Epithelial cell of esophagus (primary cell): ENCODE measurements around the gene ORAI1.
A peak's percentile ranks its signal among the peaks of the same experiment; 100 is the strongest.
"Not testable (repeated sequence)": the region's sequence is repeated elsewhere in the genome, so short reads cannot be mapped to it uniquely, and the experiment has no call there.

Source experiments
- DNase-seq: peaks from one replicate; pipeline ENCODE4 v3.0.0; 2010; ENCODE audit warnings: low read depth
- H3K4me3 ChIP-seq: 2 replicates; pipeline ENCODE4 v1.5.1; 2011; ENCODE audit warnings: mild to moderate bottlenecking, low read length, control low read depth
- TF ChIP-seq, protein P1 (sequence below): IDR thresholded peaks from 2 replicates; pipeline ENCODE4 v1.5.1; 2011; ENCODE audit warnings: low read depth, mild to moderate bottlenecking, low read length, control low read depth, inconsistent platforms; ENCODE audit not compliant: insufficient read depth; ENCODE audit errors: missing control alignments

ORAI1 gene

GRCh38 chr12:121668750-121669520 is 42.6 kb downstream of the ORAI1 start:
- TF ChIP-seq, protein P1, sequence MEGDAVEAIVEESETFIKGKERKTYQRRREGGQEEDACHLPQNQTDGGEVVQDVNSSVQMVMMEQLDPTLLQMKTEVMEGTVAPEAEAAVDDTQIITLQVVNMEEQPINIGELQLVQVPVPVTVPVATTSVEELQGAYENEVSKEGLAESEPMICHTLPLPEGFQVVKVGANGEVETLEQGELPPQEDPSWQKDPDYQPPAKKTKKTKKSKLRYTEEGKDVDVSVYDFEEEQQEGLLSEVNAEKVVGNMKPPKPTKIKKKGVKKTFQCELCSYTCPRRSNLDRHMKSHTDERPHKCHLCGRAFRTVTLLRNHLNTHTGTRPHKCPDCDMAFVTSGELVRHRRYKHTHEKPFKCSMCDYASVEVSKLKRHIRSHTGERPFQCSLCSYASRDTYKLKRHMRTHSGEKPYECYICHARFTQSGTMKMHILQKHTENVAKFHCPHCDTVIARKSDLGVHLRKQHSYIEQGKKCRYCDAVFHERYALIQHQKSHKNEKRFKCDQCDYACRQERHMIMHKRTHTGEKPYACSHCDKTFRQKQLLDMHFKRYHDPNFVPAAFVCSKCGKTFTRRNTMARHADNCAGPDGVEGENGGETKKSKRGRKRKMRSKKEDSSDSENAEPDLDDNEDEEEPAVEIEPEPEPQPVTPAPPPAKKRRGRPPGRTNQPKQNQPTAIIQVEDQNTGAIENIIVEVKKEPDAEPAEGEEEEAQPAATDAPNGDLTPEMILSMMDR = peak; percentile 49
- no peak overlapping the region for H3K4me3 ChIP-seq
- DNase-seq = peak; percentile 22

- DNase-seq = peak; percentile 48
- TF ChIP-seq, protein P1 = no peak
- H3K4me3 ChIP-seq = no peak within 1 kb of the TSS
Measured at GRCh38 chr12:121669521-121669900, 43.2 kb downstream of the ORAI1 start, which contains the start of gene MORN3. Gene MORN3, minus strand, starts transcription at chr12:121669654. Its CDS starts 171 bp downstream, at chr12:121669483.

DNA sequence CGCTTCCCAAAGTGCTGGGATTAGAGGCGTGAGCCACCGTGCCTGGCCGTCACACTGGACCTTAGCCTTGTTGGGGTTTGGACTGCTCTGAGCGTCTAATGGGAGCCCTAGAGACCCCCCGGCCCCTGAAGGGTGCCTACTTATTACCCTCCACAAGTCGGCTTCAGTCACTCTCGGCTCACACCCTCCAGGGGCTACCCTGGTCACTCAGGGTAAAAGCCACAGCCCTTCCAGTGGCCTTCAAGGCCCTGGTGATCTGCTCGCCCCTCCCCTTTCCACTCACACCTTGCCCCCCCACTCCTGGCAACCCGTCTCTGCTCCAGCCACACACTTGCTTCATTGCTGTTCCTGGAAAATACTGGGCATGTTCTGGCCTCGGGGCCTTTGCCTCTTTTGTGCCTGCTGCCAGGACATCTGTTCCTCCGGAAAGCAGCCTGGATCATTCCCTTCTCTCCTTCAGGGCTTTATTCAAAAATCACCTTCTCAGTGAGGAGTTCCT is 46.7 kb downstream of the ORAI1 start:
- TF ChIP-seq, protein P1 = no peak
- peak overlapping the region; percentile 46 for H3K4me3 ChIP-seq
- DNase-seq = peak; percentile 56

DNA sequence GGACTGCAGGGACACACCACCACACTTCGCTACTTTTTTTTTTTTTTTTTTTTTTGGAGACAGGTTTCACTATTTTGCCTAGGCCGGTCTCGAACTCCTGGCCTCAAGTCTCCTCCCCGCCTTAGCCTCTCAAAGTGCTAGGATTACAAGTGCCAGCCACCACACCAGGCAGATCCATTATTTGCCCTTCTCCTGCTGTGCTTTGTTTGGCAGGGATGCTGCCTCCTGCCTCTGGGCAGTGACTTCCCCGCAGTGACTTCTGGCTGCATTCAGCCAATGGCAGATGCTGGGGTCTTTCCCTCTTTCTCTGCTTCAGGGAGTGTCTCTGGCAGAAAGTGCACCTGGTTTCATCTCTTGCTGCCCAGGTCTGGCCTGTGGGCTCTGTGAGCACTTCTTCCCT is 49.9 kb downstream of the ORAI1 start:
- TF ChIP-seq, protein P1 = no peak
- no peak overlapping the region for H3K4me3 ChIP-seq
- DNase-seq = no peak

- no peak for DNase-seq
- no peak overlapping the region for H3K4me3 ChIP-seq
- TF ChIP-seq, protein P1 = no peak
Measured at GRCh38 chr12:121678305-121678704, 52.0 kb downstream of the ORAI1 start.

- TF ChIP-seq, protein P1 = no peak
- DNase-seq = no peak
- H3K4me3 ChIP-seq = no peak overlapping the region
Measured at GRCh38 chr12:121678716-121679300, 52.5 kb downstream of the ORAI1 start.

GRCh38 chr12:121679661-121680197 is 53.4 kb downstream of the ORAI1 start:
- not testable (repeated sequence) for DNase-seq, H3K4me3 ChIP-seq
